SK-N-SH treated with all-trans-retinoic acid at 6 μM for 48 hours (cell line): Measurements from ENCODE around the gene FAM184A.

Experiments
- ARNTL ChIP-seq: fragments of 450-650 bp; formaldehyde crosslinking; IDR thresholded peaks from 2 replicates; pipeline ENCODE4 v1.5.0; 2020; ENCODE audit warnings: low read depth, mild to moderate bottlenecking, moderate library complexity, borderline replicate concordance
- CREB5 ChIP-seq: fragments of 250-450 bp; sonication (Bioruptor Pico); IDR thresholded peaks from 2 replicates; pipeline ENCODE4 v1.5.1; 2020; ENCODE audit warnings: low read depth, mild to moderate bottlenecking, moderate library complexity
- CSDC2 ChIP-seq: fragments of 250-450 bp; sonication (Bioruptor Pico); IDR thresholded peaks from 2 replicates; pipeline ENCODE4 v1.5.0; 2020; ENCODE audit warnings: mild to moderate bottlenecking, moderate library complexity
- ESRRG ChIP-seq: fragments of 250-450 bp; sonication (Bioruptor Pico); IDR thresholded peaks from 2 replicates; pipeline ENCODE4 v1.6.1; 2021; ENCODE audit warnings: mild to moderate bottlenecking
- GLIS3 ChIP-seq: fragments of 250-450 bp; sonication (Bioruptor Pico); IDR thresholded peaks from 2 replicates; pipeline ENCODE4 v1.5.0; 2020; ENCODE audit warnings: mild to moderate bottlenecking, moderate library complexity
- OSR1 ChIP-seq: fragments of 250-450 bp; sonication (Bioruptor Pico); IDR thresholded peaks from 2 replicates; pipeline ENCODE4 v1.8.0; 2022; ENCODE audit warnings: moderate library complexity, mild to moderate bottlenecking, inconsistent platforms
- PATZ1 ChIP-seq: fragments of 250-450 bp; sonication (Bioruptor Pico); IDR thresholded peaks from 2 replicates; pipeline ENCODE4 v1.8.0; 2020; ENCODE audit warnings: mild to moderate bottlenecking, moderate library complexity, borderline replicate concordance
- POU6F1 ChIP-seq: fragments of 250-450 bp; sonication (Bioruptor Pico); IDR thresholded peaks from 2 replicates; pipeline ENCODE4 v1.8.0; 2021; ENCODE audit warnings: low read depth, mild to moderate bottlenecking, moderate library complexity, borderline replicate concordance
- RARB ChIP-seq: fragments of 250-450 bp; sonication (Bioruptor Pico); IDR thresholded peaks from 2 replicates; pipeline ENCODE4 v1.8.0; 2021; ENCODE audit warnings: mild to moderate bottlenecking, moderate library complexity
- TOX ChIP-seq: fragments of 250-450 bp; sonication (Bioruptor Pico); IDR thresholded peaks from 2 replicates; pipeline ENCODE4 v1.8.0; 2021; ENCODE audit warnings: mild to moderate bottlenecking, moderate library complexity, borderline replicate concordance
- ZFP3 ChIP-seq: fragments of 250-450 bp; sonication (Bioruptor Pico); IDR thresholded peaks from 2 replicates; pipeline ENCODE4 v1.5.0; 2020; ENCODE audit warnings: mild to moderate bottlenecking, moderate library complexity
- ZFP30 ChIP-seq: fragments of 450-650 bp; formaldehyde crosslinking; IDR thresholded peaks from 2 replicates; pipeline ENCODE4 v1.5.0; 2022; ENCODE audit warnings: mild to moderate bottlenecking, moderate library complexity

GRCh38 chr6:119061215-119061614 lies 17.2 kb downstream of the FAM184A start:
- TF ChIP-seq CREB5 (CRISPR knock-in tag) = no peak
- no peak for TF ChIP-seq ZFP30 (CRISPR knock-in tag)
- no peak for TF ChIP-seq RARB (CRISPR knock-in tag)
- TF ChIP-seq PATZ1 (CRISPR knock-in tag) = no peak
- no peak for TF ChIP-seq ARNTL (CRISPR knock-in tag)
- no peak for TF ChIP-seq CSDC2 (CRISPR knock-in tag)
- no peak for TF ChIP-seq ZFP3
- TF ChIP-seq POU6F1 (CRISPR knock-in tag) = no peak
- TF ChIP-seq OSR1 = no peak
- TF ChIP-seq ESRRG = no peak
- no peak for TF ChIP-seq TOX (CRISPR knock-in tag)
- no peak for TF ChIP-seq GLIS3 (CRISPR knock-in tag)
